ENCODE results near the gene VAX1.
A peak's percentile ranks its signal among the peaks of the same experiment; 100 is the strongest.
"Not testable (repeated sequence)": the region's sequence is repeated elsewhere in the genome, so short reads cannot be mapped to it uniquely, and the experiment has no call there.

Gene VAX1, protein sequence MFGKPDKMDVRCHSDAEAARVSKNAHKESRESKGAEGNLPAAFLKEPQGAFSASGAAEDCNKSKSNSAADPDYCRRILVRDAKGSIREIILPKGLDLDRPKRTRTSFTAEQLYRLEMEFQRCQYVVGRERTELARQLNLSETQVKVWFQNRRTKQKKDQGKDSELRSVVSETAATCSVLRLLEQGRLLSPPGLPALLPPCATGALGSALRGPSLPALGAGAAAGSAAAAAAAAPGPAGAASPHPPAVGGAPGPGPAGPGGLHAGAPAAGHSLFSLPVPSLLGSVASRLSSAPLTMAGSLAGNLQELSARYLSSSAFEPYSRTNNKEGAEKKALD

DNA sequence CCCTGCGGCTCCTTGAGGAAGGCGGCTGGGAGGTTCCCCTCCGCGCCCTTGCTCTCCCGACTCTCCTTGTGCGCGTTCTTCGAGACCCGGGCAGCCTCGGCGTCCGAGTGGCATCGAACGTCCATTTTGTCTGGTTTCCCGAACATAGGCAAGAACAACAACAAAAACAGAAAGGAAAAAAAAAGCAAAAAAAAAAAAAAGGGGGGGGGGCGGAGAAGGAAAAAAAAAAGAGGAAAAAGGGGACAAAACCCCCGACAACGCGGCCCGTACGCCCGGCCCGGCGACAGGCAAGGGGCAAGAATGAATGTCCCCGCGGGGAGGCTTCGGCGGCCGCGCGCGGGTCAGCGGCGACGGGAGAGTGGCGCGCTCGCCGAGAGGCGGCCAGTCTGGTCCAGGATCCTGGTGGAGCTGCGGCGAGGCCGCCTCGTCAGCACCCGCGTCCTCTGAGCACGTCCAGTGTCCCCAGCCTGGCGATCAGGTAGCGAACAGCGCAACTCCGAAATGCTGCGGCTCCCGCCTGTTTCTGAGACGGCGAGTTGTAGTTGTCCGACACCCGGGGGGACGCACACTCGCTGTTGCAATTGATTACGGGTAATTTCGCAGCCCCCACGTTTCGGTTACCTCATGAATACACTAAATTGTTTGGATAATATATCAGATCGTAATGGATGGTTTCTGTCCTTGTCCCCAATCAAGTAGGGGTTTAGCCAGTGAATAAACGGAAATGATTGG lies at the start of gene VAX1:
Gene VAX1, minus strand, starts transcription at position 360 of the 732 bp plus-strand sequence. Its CDS starts 214 bp downstream, at position 146.
- DNase-seq (ENCODE audit: extremely low read depth in 1 of 2, low read depth in 1 of 2), result no peak

DNA sequence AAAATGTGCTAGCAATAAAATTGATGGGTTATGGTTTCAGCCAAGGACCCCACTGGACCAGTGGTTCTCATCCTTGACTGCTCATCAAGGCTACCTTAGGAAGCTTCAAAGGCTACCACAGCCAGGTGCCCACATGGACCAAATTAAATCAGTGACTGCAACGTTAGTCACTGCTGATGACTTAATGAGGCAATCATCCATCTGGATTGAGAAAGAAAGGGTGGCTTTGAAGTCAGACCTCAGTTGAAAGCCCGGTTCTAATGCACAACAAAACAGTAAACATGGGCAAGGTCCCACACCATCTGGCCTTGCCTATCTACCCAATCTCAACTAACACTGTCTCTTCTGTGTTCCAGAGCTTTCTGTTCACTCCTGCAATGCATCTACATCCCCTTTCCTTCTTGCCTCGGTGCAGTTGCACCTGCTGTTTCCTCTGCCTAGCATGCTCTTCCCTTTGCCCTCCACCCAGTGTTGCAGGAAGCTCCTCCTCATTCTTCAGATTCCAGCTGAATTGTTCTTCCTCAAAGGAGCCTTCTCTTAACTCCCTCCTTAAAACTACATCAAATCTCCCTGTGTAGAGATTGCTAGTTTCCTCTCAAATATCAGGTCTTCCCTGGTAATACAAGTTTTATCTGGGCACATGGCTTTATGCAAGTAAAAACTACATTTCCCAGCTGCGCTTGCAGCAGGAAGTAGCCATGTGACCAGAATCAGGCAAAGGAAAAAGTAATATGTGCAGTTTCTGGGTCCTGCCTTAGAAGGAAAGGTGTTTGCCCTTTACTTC lies 49.0 kb upstream of the VAX1 start:
- DNase-seq (ENCODE audit: extremely low read depth in 1 of 2, low read depth in 1 of 2), result no peak

DNA sequence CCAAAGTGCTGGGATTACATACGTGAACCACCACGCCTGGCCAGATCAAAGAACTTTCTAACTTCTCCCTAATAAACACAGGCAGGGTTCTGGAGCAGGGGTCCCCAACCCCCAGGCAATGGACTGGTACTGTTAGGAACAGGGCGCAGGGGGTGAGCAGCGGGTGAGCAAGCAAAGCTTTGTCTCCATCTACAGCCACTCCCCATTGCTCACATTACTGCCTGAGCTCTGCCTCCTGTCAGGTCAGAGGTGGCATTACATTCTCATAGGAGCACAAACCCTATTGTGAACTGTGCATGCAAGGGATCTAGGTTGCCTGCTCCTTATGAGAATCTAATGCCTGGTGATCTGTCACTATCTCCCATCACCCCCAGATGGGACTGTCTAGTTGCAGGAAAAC lies 47.7 kb upstream of the VAX1 start:
- DNase-seq (ENCODE audit: extremely low read depth in 1 of 2, low read depth in 1 of 2), result not testable (repeated sequence)

DNA sequence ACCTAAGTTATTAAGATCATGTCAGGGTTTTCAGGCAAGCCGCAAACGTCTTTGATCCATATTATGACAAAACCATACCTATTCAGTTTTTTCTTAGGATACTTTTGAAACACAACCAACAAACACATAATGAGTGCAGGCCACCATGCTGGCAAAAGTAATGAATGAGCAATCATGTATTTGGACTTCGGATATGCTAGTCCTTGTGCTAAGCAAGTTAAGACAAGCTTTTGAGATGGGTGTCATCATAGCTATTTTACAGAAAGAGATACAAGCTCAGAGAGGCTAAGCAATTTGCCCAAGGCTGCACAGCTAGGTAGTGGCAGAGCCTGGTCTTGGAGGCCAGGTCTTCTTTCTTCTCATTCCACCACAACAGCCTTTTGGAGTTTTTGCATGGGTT lies 46.8 kb upstream of the VAX1 start:
- no peak for DNase-seq (ENCODE audit: extremely low read depth in 1 of 2, low read depth in 1 of 2)

DNA sequence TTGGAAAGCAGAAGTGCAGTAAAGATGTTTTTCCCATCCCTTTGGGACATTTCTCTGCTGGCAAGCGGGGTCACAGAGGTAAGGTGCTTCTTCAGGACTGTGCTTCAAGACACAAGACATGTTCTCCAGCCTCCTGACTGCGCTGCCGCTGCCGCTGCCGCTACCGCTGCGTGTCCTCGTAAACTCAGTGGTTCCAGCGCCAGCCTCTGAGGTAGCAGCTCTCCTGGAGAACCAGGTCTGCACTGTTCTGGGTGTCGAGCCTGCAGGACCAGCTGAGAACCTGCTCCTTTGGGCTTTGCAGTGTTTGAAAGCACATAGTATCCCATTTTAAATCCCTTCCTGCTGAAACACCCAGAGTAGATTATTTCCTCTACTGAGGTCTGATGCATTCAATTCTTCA lies 46.2 kb upstream of the VAX1 start:
- DNase-seq (ENCODE audit: extremely low read depth in 1 of 2, low read depth in 1 of 2), result no peak

DNA sequence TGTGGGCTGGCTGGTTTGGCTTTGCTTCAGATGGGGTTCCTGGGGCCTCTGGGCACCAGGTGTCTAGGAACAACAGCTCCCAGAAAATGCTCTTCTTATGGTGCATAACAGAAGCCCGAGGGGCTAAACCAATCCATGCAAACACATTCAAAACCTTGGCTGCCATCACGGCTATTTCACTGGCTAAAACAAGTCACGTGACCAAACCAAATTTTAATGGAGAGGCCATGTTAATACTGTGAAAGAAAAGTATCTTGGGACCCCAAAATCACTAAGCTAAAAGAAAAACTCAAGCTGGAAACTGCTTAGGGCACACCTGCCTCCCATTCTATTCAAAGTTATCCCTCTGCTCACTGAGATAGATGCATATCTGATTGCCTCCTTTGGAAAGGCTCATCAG lies 40.1 kb upstream of the VAX1 start:
- no peak for DNase-seq (ENCODE audit: extremely low read depth in 1 of 2, low read depth in 1 of 2)

DNA sequence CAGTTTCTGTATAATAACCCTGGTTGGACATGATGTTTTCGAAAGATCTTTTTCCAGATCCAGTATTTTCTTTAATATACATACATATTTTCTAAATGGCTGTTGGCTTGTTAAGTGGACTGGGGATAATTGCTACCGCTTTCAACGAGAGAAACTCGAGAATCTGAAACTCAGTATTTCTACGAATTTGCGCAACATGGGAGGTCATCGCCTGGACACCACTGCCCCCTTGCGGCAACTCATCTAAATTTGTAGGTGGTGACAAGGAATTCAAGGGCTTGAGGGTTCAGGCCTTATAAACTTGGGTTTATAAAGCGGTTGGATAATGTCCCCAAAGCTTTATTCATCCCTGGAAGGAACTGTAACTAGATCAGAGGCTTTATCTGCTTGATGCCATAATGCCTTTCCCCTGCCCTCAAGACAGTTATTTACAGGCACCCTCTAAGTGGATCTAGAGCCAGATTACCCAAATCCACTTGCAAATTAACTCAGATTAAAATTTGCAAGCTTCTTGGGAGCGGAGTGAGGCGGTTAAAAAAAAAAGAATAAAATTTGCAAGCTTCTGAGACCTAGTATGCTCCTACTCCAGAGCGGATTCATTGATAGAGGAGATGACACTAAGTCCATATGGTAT lies 37.9 kb upstream of the VAX1 start:
- peak in 1 of 2 donors; percentile 60 for DNase-seq (ENCODE audit: extremely low read depth in 1 of 2, low read depth in 1 of 2)

DNA sequence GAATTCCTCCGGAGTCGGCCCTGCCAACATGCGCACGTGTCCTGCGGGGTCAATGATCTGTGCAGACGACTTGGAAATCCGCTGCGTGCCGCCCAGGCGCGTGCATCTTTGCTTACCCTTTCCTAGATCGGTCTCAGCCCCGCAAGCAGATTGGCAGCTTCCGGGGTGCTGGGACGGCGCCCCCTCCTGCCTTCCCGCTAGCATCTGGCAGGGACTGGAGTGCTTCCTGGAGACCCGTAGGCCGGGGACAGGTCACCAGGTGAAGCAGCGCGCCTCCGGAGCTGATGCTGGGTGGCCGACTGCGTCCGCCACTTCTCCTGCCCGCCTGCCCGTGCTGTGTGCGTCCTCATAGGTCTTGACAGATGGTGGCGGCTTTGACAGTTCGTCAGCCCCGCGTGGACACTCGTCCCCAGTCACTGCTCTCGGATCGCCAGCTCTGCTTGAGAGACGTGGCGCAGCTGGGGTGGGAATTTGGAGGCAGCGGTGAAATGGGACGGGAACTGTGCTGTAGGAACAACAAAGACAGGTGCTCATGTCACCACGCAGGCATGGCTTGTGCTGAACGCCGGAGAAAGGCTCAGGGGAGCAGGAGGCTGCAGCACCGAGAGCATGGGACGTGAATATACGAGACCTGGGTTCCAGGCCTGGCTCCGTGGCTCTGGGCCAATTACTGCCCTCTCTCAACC lies 37.3 kb upstream of the VAX1 start:
- DNase-seq (ENCODE audit: extremely low read depth in 1 of 2, low read depth in 1 of 2), result no peak

DNA sequence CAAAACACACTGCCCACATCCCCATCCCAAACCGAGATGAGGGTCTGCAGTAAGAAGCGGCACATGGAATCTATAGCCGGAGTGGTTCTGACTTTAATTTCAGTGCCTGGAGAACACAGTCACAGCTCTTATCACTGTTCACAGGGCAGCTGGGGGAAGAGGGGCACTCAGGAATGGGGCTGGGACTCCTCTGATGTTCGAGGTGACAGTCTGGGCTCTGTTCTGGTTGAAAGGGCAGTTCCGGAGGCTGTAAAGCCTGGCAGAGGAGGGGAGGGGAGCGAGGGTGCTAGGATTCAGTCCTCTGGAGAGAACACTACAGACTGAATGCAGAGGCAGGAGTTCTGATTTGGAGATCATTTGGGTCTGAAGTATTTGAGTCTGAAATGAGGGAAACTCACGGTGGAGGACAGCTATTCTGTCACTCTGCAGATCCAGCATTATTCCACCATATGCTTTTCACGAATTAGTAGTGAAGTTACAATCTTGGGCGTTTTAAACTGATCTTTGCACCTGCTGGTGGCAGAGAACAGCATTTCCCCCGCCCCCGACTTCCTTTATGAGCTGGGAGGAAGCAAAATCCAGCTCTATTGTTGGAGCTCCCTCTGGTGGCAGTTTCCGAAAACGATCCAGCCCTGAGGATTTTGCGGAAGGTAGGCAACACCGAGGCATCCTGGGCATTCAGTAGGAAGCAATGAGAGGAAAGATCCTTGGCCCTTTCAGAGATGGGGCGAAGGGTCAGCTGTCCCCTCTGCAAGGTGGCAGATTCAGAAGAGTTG lies 36.6 kb upstream of the VAX1 start:
- peak; percentile 47 to 68 for DNase-seq (ENCODE audit: extremely low read depth in 1 of 2, low read depth in 1 of 2)

DNA sequence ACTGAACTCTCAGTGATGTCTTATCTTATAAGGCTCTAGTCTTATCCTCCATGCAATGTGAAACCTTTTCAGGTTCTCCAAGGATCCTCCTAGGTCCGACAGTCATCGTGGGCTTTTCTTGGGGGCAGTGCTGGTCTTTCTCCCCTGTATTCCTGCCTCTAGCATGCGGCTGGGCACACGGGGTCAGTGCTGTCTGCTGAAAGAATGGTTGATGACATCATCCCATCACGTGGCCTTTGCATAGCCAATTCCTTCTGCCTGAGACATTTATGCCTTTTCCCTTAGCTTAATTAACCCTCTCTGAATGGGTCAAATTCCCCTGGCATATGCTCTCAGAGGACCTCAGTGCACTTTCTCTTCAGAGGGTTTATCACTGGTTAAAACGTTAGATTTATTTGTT lies 32.2 kb upstream of the VAX1 start:
- DNase-seq (ENCODE audit: extremely low read depth in 1 of 2, low read depth in 1 of 2), result no peak

DNA sequence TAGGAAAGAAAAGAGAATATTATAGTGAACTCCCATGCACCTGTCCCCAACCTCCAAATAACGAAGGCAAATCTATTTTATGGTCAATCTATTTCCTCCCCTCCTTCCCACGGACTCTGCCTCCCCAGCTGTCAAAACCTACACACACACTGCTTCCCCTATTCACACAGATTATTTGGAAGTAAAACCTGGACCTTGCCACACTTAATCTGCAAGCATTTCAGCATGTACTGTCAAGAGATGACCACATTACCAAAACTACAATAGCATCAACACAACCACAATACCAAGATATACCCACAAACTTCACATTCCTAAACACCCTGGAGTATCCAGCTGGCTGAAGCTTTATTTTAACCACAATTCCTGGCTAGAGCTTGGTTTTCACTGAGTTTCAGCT lies 31.4 kb upstream of the VAX1 start:
- no peak for DNase-seq (ENCODE audit: extremely low read depth in 1 of 2, low read depth in 1 of 2)

DNA sequence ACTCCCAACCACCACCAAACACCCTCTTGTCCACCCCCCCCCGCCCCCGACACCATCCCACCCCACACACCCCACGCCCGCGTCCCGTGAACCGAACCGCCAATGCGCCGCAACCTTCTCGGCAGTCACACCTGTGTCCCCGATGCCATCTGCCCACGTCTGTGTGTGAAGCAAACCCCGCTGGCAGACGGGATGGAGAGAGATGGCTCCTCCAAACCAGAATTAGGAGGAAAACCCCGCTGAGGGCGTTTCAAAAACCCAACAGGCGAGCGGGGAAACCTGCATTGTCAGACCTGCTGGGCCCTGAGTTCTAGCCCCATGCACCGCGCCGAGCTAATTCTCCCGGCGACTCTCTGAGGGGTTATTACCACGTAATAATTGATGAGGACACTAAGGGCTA lies 30.7 kb upstream of the VAX1 start:
- DNase-seq (ENCODE audit: extremely low read depth in 1 of 2, low read depth in 1 of 2), result no peak

DNA sequence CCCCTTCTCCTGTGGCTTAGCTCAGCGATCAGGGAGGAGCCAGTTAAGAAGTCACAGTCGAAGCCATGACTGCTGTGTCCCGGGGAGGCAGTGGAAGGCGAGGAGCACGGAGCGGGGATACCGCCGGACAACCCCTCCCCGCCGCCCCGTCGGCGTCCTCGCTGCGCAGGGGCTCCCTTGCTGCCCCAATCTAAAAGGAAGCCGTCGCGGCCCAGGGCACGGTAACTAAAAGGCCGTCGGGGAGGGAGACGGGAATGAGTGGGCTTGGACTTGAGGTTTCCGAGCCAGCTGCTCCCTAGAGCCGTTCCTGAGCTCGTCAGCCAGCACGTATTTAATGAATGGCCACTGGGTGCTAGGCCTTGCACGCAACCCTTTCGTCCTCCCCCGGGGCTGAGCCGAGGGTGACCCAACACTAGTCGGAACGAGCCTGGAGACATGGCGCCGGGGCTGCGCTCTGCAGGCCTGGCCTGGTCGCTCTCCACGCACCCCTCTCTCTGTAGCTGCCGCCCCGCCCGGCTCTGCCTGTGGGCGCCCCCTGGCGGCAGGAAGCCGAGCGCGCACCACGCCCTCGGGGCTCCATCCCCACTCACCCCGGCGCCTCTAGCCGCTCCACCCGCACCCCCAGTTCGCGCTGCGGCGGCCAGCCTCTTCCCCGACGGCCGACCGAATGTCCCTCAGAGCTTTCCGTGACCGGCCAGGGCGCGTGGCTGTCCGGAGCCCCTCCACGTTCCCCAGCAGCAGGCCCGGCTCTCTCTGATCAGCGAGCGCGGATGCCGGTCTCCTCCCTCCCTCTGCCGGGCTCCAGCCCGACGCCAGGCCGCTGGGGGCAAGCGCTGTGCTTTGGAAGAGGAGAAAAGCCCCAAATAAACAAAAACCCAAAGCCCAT lies 30.0 kb upstream of the VAX1 start:
- peak; percentile 42 to 45 for DNase-seq (ENCODE audit: extremely low read depth in 1 of 2, low read depth in 1 of 2)

DNA sequence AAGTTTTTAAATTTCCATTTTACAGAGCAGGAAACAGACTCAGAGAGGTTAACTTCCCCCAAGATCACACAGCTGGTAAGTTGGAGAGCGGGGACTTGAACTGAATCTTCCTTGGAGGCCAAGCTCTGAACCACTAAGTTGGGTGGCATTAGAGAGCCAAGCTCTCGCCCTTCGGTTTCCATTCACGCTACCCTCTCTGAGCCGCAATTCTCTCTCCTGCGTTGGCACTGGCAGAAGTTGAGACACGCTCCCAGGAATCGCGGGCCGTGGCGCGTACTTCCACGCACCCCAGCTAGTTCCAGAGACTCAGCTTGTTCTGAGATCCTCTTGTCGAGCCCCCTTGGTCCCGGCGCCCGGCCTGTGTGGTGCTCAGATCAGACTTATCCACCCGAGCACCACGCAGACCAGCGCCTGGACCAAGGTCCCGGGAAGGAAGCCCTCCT lies 29.3 kb upstream of the VAX1 start:
- DNase-seq (ENCODE audit: extremely low read depth in 1 of 2, low read depth in 1 of 2), result no peak

DNA sequence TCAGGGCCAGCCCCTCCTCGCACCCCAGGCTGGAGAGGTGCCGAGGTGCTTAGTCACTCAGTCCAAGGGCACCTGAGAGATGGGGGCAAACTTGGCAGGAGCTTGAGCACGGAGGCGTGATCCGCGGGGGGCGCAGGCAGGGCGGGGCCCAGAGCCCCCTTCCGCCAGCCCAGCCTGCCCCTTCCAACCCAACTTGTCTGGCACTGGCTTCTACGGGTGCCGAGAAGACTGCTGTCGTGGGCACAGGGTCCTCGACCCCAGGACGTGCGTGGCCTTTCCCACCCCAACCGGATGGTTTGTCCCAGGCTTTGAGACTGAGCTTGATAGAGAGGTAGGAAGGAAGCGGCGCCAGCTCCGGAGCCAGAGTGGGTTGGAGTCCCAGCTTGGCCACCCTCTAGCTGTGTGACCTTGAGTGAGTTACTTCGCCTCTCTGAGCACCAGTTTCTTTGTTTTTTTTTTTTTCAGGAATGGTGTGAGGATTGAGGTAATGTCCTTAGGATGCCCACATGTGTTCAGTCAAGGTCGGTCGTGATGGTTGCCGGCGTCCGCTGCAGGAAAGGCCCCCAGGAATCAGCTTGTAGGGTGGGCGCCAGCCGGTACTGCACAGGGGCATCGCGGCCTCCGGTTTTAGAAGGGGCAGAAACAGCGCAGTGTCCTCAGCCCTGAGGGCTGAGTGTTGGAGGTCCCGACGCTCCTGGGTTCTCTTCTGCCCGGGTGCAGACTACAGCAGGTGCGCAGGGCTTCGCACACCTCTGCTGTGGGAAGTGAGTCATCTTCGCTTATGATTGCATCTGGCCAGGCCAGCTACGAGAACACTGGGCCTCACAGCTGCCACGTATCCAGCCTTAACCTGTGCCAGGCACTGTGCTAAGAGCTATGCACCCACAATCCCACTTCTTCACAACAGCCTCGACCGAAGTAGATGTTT lies 28.6 kb upstream of the VAX1 start:
- no peak for DNase-seq (ENCODE audit: extremely low read depth in 1 of 2, low read depth in 1 of 2)

DNA sequence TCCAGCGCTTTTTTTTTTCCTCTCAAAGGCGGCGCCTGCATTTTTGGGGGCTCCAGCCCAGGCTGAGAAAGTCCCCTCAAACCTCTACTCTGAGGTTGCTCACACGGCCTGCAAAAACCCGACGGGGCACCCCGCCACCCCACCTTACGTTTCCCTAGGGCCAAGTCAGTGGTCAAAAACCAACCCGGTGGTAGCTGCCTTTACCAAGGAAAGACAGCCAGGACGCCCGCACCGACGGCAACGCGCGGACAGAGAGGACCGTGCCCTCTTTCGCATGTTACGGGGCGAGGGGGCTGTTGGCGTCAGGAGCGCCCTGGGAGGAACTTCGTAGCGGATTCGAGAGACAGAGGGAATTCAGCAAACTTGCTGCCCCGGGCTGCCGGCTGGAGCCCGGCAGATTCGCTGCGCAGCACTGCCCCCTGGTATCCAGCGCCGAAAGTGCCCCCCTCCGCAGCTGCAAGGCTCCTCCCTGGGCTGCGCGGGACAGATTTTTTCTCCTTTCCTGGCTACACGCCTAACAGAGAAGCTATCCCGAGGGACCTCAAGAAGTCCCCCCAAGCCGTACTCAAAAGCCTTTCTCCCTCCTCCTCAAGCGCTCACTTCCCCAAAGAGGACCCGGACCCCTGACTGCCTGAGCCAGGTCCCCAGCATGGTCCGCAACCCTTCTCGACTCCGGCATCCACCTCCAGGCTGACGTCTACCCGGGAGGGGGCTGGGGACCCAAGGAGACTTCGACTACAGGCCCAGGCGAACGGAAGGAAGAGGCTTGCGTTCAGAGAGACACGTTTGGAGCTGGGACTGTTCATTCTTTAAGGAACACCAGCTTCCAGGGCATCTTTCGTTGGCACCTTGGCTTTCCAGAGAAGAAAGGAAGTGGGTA lies 27.7 kb upstream of the VAX1 start:
- DNase-seq (ENCODE audit: extremely low read depth in 1 of 2, low read depth in 1 of 2), result no peak

Data from stimulated activated CD8-positive, alpha-beta memory T cell treated with anti-CD3 and anti-CD28 coated beads, Interleukin-7, amount 100 ng/mL, for 48 hours (primary cell).